ENCODE data around the gene CERKL.

Gene CERKL

GRCh38 chr2:181628590-181629585, 28.0 kb downstream of the CERKL start:
- H3K27ac ChIP-seq = no peak overlapping the region

GRCh38 chr2:181627545-181627944, 29.4 kb downstream of the CERKL start:
- no peak for DNase-seq (ENCODE audit: low read depth, low spot score)
- H3K27ac ChIP-seq = no peak overlapping the region

More at GRCh38 chr2:181628590-181629585, 28.0 kb downstream of the CERKL start:
- no peak for DNase-seq (ENCODE audit: low read depth, low spot score)

- H3K27ac ChIP-seq = no peak overlapping the region
- no peak for DNase-seq (ENCODE audit: low read depth, low spot score)
Measured at GRCh38 chr2:181626671-181627070, 30.2 kb downstream of the CERKL start.

- DNase-seq (ENCODE audit: low read depth, low spot score) = no peak
- no peak overlapping the region for H3K27ac ChIP-seq
Measured at GRCh38 chr2:181623159-181623558, 33.7 kb downstream of the CERKL start.

GRCh38 chr2:181621779-181622490, 35.0 kb downstream of the CERKL start:
- H3K27ac ChIP-seq = no peak overlapping the region
- no peak for DNase-seq (ENCODE audit: low read depth, low spot score)

- no peak overlapping the region for H3K27ac ChIP-seq
- DNase-seq (ENCODE audit: low read depth, low spot score) = no peak
Measured at GRCh38 chr2:181619516-181619915, 37.4 kb downstream of the CERKL start.

GRCh38 chr2:181616715-181617114, 40.2 kb downstream of the CERKL start:
- H3K27ac ChIP-seq = no peak overlapping the region
- DNase-seq (ENCODE audit: low read depth, low spot score) = no peak

- no peak for DNase-seq (ENCODE audit: low read depth, low spot score)
- H3K27ac ChIP-seq = no peak overlapping the region
Measured at GRCh38 chr2:181614874-181615638, 41.8 kb downstream of the CERKL start.

- H3K27ac ChIP-seq = no peak overlapping the region
- DNase-seq (ENCODE audit: low read depth, low spot score) = no peak
Measured at GRCh38 chr2:181613241-181613640, 43.7 kb downstream of the CERKL start.

GRCh38 chr2:181607629-181608590, 49.0 kb downstream of the CERKL start:
- H3K27ac ChIP-seq = no peak overlapping the region
- no peak for DNase-seq (ENCODE audit: low read depth, low spot score)

GRCh38 chr2:181605889-181606837, 50.7 kb downstream of the CERKL start:
- H3K27ac ChIP-seq = no peak overlapping the region
- no peak for DNase-seq (ENCODE audit: low read depth, low spot score)

- H3K27ac ChIP-seq = no peak overlapping the region
- no peak for DNase-seq (ENCODE audit: low read depth, low spot score)
Measured at GRCh38 chr2:181602017-181602416, 54.9 kb downstream of the CERKL start.

- H3K27ac ChIP-seq = no peak overlapping the region
- no peak for DNase-seq (ENCODE audit: low read depth, low spot score)
Measured at GRCh38 chr2:181596556-181596955, 60.3 kb downstream of the CERKL start.

GRCh38 chr2:181594322-181594721, 62.6 kb downstream of the CERKL start:
- DNase-seq (ENCODE audit: low read depth, low spot score) = no peak
- H3K27ac ChIP-seq = no peak overlapping the region

GRCh38 chr2:181589779-181590178, 67.1 kb downstream of the CERKL start:
- DNase-seq (ENCODE audit: low read depth, low spot score) = no peak
- no peak overlapping the region for H3K27ac ChIP-seq

- DNase-seq (ENCODE audit: low read depth, low spot score) = no peak
Measured at GRCh38 chr2:181588546-181588945, 68.4 kb downstream of the CERKL start.

GRCh38 chr2:181586569-181587081, 70.3 kb downstream of the CERKL start:
- DNase-seq (ENCODE audit: low read depth, low spot score) = peak; percentile 6

More at GRCh38 chr2:181588546-181588945, 68.4 kb downstream of the CERKL start:
- no peak overlapping the region for H3K27ac ChIP-seq

GRCh38 chr2:181585732-181586131, 71.2 kb downstream of the CERKL start:
- DNase-seq (ENCODE audit: low read depth, low spot score) = no peak
- no peak overlapping the region for H3K27ac ChIP-seq

More at GRCh38 chr2:181586569-181587081, 70.3 kb downstream of the CERKL start:
- H3K27ac ChIP-seq = no peak overlapping the region
